Measurements from ENCODE around the gene SLC9A9. TPM values are rescaled to one million over a fixed set of nuclear protein-coding genes. Genes with fewer than 3 reads are reported as not detected.

SLC9A9 gene
- polyA plus RNA-seq, 1 of the 3 experiments (the other 2 are of a cell fraction), result 0.05 TPM

DNA sequence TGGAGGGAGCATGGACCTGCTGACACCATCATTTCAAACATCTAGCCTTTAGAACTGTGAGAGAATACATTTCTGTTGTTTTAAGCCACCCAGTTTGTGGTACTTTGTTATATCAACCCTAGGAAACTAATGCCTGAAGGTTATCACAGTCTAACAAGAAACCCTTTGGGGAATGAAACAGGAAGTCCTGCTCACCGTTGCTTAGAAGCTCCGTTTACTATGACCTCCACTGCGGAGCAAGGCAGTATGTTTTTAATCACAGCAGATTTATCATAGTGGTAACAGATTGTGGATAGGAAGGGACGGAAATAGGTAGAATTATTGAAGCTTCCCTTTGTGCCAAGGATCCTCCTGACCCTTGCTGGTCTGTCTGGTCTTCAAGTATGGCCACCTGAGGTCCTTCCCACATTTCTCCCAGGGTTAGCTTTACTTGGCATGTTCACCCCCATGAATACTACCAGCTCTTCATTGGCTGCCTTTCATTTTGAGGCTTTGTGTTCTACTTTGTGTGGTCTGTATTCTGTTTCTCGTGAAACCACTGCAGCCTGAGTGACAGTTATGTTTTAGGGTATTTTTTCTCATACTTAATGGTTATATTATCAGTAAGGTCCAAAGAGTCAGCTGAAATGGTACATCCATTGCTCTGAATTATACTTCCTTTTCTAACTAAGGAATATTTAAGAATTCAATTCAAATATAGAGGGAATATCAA lies 527.1 kb downstream of the SLC9A9 start:
- WGBS (ENCODE audit: low lambda C conversion rate), result 26% methylated on average over 5 of the region's 5 CpGs
- Histone ChIP-seq H3K4me2 (no peak overlapping the region), H2AFZ (ENCODE audit: low read depth) (no peak overlapping the region), H3K9me2 (no peaks in the 10 kb centered on the region), H3F3A (replicated peaks; ENCODE audit: insufficient read depth) (no peaks in the 10 kb centered on the region), H3K79me2 (ENCODE audit: insufficient read depth) (no peaks in the 10 kb centered on the region), H3K9ac (no peak overlapping the region), H3K9me3 (no peaks in the 10 kb centered on the region), H3K4me3 (ENCODE audit: low read depth in 2 of 2, low read length in 1 of 2) (no peak overlapping the region), H3K27me3 (ENCODE audit: insufficient read depth) (no peaks in the 10 kb centered on the region; the same call in 1 of the 2 replicates), H3K36me3 (replicated peaks in 1 of 2; ENCODE audit: control insufficient read depth in 1 of 2, insufficient read depth in 2 of 2, low read length in 1 of 2) (no peaks in the 10 kb centered on the region), H3K27ac (ENCODE audit: low read depth in 2 of 2, low read length in 1 of 2) (no peak overlapping the region), H3K4me1 (ENCODE audit: control insufficient read depth in 1 of 2, insufficient read depth in 2 of 2, low read depth in 1 of 2, low read length in 1 of 2) (no peaks in the 10 kb centered on the region), H4K20me1 (ENCODE audit: insufficient read depth) (no peaks in the 10 kb centered on the region)
- ChIA-PET CTCF (interaction anchor here (1.1 kb wide), 1 partner anchor 15 kb away, joined by 3 read pairs; no protein-coding TSS in a partner anchor), POLR2A (no interaction called here)
- no peak for DNase-seq
- TF ChIP-seq REST (IDR thresholded peaks at IDR 0.05; ENCODE audit: low read depth, low read length), result no peak
- TF ChIP-seq, protein P1, sequence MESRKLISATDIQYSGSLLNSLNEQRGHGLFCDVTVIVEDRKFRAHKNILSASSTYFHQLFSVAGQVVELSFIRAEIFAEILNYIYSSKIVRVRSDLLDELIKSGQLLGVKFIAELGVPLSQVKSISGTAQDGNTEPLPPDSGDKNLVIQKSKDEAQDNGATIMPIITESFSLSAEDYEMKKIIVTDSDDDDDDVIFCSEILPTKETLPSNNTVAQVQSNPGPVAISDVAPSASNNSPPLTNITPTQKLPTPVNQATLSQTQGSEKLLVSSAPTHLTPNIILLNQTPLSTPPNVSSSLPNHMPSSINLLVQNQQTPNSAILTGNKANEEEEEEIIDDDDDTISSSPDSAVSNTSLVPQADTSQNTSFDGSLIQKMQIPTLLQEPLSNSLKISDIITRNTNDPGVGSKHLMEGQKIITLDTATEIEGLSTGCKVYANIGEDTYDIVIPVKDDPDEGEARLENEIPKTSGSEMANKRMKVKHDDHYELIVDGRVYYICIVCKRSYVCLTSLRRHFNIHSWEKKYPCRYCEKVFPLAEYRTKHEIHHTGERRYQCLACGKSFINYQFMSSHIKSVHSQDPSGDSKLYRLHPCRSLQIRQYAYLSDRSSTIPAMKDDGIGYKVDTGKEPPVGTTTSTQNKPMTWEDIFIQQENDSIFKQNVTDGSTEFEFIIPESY (IDR thresholded peaks at IDR 0.05; ENCODE audit: borderline replicate concordance, low read depth), result no peak
- TF ChIP-seq, protein P2, sequence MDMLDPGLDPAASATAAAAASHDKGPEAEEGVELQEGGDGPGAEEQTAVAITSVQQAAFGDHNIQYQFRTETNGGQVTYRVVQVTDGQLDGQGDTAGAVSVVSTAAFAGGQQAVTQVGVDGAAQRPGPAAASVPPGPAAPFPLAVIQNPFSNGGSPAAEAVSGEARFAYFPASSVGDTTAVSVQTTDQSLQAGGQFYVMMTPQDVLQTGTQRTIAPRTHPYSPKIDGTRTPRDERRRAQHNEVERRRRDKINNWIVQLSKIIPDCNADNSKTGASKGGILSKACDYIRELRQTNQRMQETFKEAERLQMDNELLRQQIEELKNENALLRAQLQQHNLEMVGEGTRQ (IDR thresholded peaks at IDR 0.05; ENCODE audit: borderline replicate concordance, low read depth, low read length), result no peak
- no peak for TF ChIP-seq GATA2 (CRISPR knock-in tag; IDR thresholded peaks at IDR 0.05)
- no peak for TF ChIP-seq RAD21 (IDR thresholded peaks at IDR 0.05; ENCODE audit: low read length)
- TF ChIP-seq, protein P3, sequence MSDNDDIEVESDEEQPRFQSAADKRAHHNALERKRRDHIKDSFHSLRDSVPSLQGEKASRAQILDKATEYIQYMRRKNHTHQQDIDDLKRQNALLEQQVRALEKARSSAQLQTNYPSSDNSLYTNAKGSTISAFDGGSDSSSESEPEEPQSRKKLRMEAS (IDR thresholded peaks at IDR 0.05; ENCODE audit: low read depth), result no peak
- TF ChIP-seq POLR2AphosphoS5 (IDR thresholded peaks at IDR 0.05; ENCODE audit: low read depth, low read length), result no peak
- TF ChIP-seq FOSL2 (IDR thresholded peaks at IDR 0.05; ENCODE audit: borderline replicate concordance, low read depth), result no peak
- no peak for TF ChIP-seq SIN3A (IDR thresholded peaks at IDR 0.05; ENCODE audit: borderline replicate concordance, low read depth, low read length)
- no peak for TF ChIP-seq CHD2 (IDR thresholded peaks at IDR 0.05; ENCODE audit: low read length, partially characterized antibody)
- no peak for TF ChIP-seq EP300 (IDR thresholded peaks at IDR 0.05; ENCODE audit: borderline replicate concordance in 1 of 2, low read depth in 1 of 2, low read length in 1 of 2)
- no peak for TF ChIP-seq NRF1 (IDR thresholded peaks at IDR 0.05; ENCODE audit: low read depth, low read length)
- no peak for TF ChIP-seq JUND (IDR thresholded peaks at IDR 0.05)
- no peak for TF ChIP-seq IRF3 (IDR thresholded peaks at IDR 0.05; ENCODE audit: low read depth, low read length)
- TF ChIP-seq RXRA (IDR thresholded peaks at IDR 0.05; ENCODE audit: borderline replicate concordance, low read depth), result no peak
- no peak for TF ChIP-seq RFX5 (IDR thresholded peaks at IDR 0.05; ENCODE audit: low read length)
- TF ChIP-seq ELF1 (IDR thresholded peaks at IDR 0.05), result no peak

Data from SK-N-SH (cell line).